Measurements from ENCODE around the gene GNB3. TPM values are rescaled to one million over a fixed set of nuclear protein-coding genes. Genes with fewer than 3 reads are reported as not detected.

GNB3 gene
- total RNA-seq, 1 donor from 2014 or later: 5.2 TPM

- Histone ChIP-seq H3K9me3 (no peaks in the 10 kb centered on the region), H3K4me1 (peaks cover 8% of the 10 kb centered on the region), H3K36me3 (no peaks in the 10 kb centered on the region), H3K27me3 (no peaks in the 10 kb centered on the region), H3K4me3 (no peak overlapping the region), H3K27ac (no peak overlapping the region)
- TF ChIP-seq POLR2A (IDR thresholded peaks at IDR 0.05) (no peak), CTCF (IDR thresholded peaks at IDR 0.05) (no peak), POLR2AphosphoS5 (IDR thresholded peaks at IDR 0.05; ENCODE audit: insufficient read depth in 1 of 2, low read depth in 1 of 2) (no peak)
- no peak for DNase-seq (ENCODE audit: extremely low spot score in 2 of 2)
- intact Hi-C loops (cut with DNase I): no loop called here
Measured at GRCh38 chr12:6894321-6894720, 53.6 kb downstream of the GNB3 start.

Other genes starting within 250 kb of the GNB3 start
- gene CHD4, start 233.5 kb upstream of the GNB3 start, total RNA-seq: 152 TPM
- gene LPAR5, start 205.0 kb upstream of the GNB3 start, total RNA-seq: 7.4 TPM
- gene ACRBP, start 193.5 kb upstream of the GNB3 start, total RNA-seq: 0.74 TPM
- gene ING4, start 177.8 kb upstream of the GNB3 start, total RNA-seq: 45.7 TPM
- 31.9 TPM for gene ZNF384, start 151.6 kb upstream of the GNB3 start, total RNA-seq
- gene PIANP, start 140.1 kb upstream of the GNB3 start, total RNA-seq: 5.6 TPM
- gene COPS7A, start 116.9 kb upstream of the GNB3 start, total RNA-seq: 35.4 TPM
- 150 TPM for gene MLF2, start 87.8 kb upstream of the GNB3 start, total RNA-seq
- 132 TPM for gene PTMS, start 74.6 kb upstream of the GNB3 start, total RNA-seq
- gene LAG3, start 68.4 kb upstream of the GNB3 start, total RNA-seq: 10.3 TPM
- 14.2 TPM for gene CD4, start 51.4 kb upstream of the GNB3 start, total RNA-seq
- gene GPR162, start 19.1 kb upstream of the GNB3 start, total RNA-seq: 3.2 TPM
- gene P3H3, start 12.5 kb upstream of the GNB3 start, total RNA-seq: 37.3 TPM
- gene CDCA3, start 10.4 kb downstream of the GNB3 start, total RNA-seq: 8.6 TPM
- gene USP5, start 11.2 kb downstream of the GNB3 start, total RNA-seq: 36.6 TPM
- 274 TPM for gene TPI1, start 26.6 kb downstream of the GNB3 start, total RNA-seq
- gene SPSB2, start 32.4 kb downstream of the GNB3 start, total RNA-seq: 3.2 TPM
- gene LRRC23, start 63.9 kb downstream of the GNB3 start, total RNA-seq: 8.6 TPM
- gene ENO2, start 73.7 kb downstream of the GNB3 start, total RNA-seq: 20.1 TPM
- gene ATN1, start 87.0 kb downstream of the GNB3 start, total RNA-seq: 92.1 TPM
- not detected for gene RNU7-1, start 102.9 kb downstream of the GNB3 start, total RNA-seq
- 760 TPM for gene C12orf57, start 103.1 kb downstream of the GNB3 start, total RNA-seq
- gene PTPN6, start 110.4 kb downstream of the GNB3 start, total RNA-seq: 17.4 TPM
- gene PHB2, start 129.7 kb downstream of the GNB3 start, total RNA-seq: 199 TPM
- 21.9 TPM for gene EMG1, start 130.0 kb downstream of the GNB3 start, total RNA-seq
- gene LPCAT3, start 177.6 kb downstream of the GNB3 start, total RNA-seq: 42.0 TPM
- gene C1S, start 219.8 kb downstream of the GNB3 start, total RNA-seq: 541 TPM